Frontal cortex (tissue), 1 donor: ENCODE measurements around the gene SEC61G. TPM values are rescaled to one million over a fixed set of nuclear protein-coding genes. Genes with fewer than 3 reads are reported as not detected.

Experiments used
- total RNA-seq: library from RNA; depleted of rRNA; stranded (reverse); fragments of >200 nt; gene quantifications from one replicate; pipeline ENCODE4 v1.2.3, GENCODE V29; 2014

SEC61G gene
- total RNA-seq, 1 donor from 2014 or later, result 147 TPM

Other genes with a start within 250 kb of the SEC61G start
- gene VSTM2A, start 216.8 kb downstream of the SEC61G start, total RNA-seq, result 99.1 TPM